Kidney tubule cell (primary cell): Measurements from ENCODE around the gene DTNA.
"Not testable (repeated sequence)": the region's sequence is repeated elsewhere in the genome, so short reads cannot be mapped to it uniquely, and the experiment has no call there.

ENCODE experiments used
- DNase-seq: peaks from one replicate; pipeline ENCODE4 v3.0.0-alpha.2; 2018; ENCODE audit warnings: low spot score

Gene DTNA

GRCh38 chr18:34709750-34710441 is at the start of gene DTNA:
Gene DTNA, plus strand, starts transcription at chr18:34710298. Its CDS starts 45,679 bp downstream, at chr18:34755977.
- peak; percentile 85 for DNase-seq

- DNase-seq: no peak
Measured at GRCh38 chr18:34660572-34660971, 49.5 kb upstream of the DTNA start.

GRCh38 chr18:34661464-34662087 is 48.5 kb upstream of the DTNA start:
- DNase-seq: peak; percentile 60

GRCh38 chr18:34676816-34677574 is 33.1 kb upstream of the DTNA start:
- no peak for DNase-seq

- not testable (repeated sequence) for DNase-seq
Measured at GRCh38 chr18:34689750-34690149, 20.3 kb upstream of the DTNA start.

- no peak for DNase-seq
Measured at GRCh38 chr18:34691614-34692013, 18.5 kb upstream of the DTNA start.

- DNase-seq: no peak
Measured at GRCh38 chr18:34694591-34695165, 15.4 kb upstream of the DTNA start.

- DNase-seq: peak; percentile 78
Measured at GRCh38 chr18:34695310-34695709, 14.8 kb upstream of the DTNA start.

GRCh38 chr18:34696671-34697070 is 13.4 kb upstream of the DTNA start:
- no peak for DNase-seq

- peak; percentile 69 for DNase-seq
Measured at GRCh38 chr18:34697233-34697632, 12.9 kb upstream of the DTNA start.

- DNase-seq: peak; percentile 74
Measured at GRCh38 chr18:34697891-34698290, 12.2 kb upstream of the DTNA start.

GRCh38 chr18:34701911-34702310 is 8.2 kb upstream of the DTNA start:
- no peak for DNase-seq

- DNase-seq: no peak
Measured at GRCh38 chr18:34702814-34703213, 7.3 kb upstream of the DTNA start.

GRCh38 chr18:34704074-34704473 is 6.0 kb upstream of the DTNA start:
- DNase-seq: no peak

- no peak for DNase-seq
Measured at GRCh38 chr18:34704823-34705222, 5.3 kb upstream of the DTNA start.

GRCh38 chr18:34707670-34708069 is 2.4 kb upstream of the DTNA start:
- peak; percentile 87 for DNase-seq

- peak; percentile 36 for DNase-seq
Measured at GRCh38 chr18:34709104-34709503, 994 bp upstream of the DTNA start.

GRCh38 chr18:34710458-34710914 is 388 bp downstream of the DTNA start:
- DNase-seq: no peak

- no peak for DNase-seq
Measured at GRCh38 chr18:34710934-34711333, 836 bp downstream of the DTNA start.

GRCh38 chr18:34716111-34716510 is 6.0 kb downstream of the DTNA start:
- DNase-seq: not testable (repeated sequence)

- DNase-seq: no peak
Measured at GRCh38 chr18:34718610-34719009, 8.5 kb downstream of the DTNA start.

- no peak for DNase-seq
Measured at GRCh38 chr18:34720220-34720619, 10.1 kb downstream of the DTNA start.

GRCh38 chr18:34723143-34723542 is 13.0 kb downstream of the DTNA start:
- no peak for DNase-seq
